Measurements from ENCODE around the gene PPP2R2B. TPM values are rescaled to one million over a fixed set of nuclear protein-coding genes. Genes with fewer than 3 reads are reported as not detected.

Gene PPP2R2B
- polyA plus RNA-seq, 1 donor from 2014 or later: 0.14 TPM

- no peaks in the 10 kb centered on the region for H3K4me1 Mint-ChIP-seq
Observed at GRCh38 chr5:146645342-146645741, 233.2 kb downstream of the PPP2R2B start.

GRCh38 chr5:146644831-146645230 lies 233.7 kb downstream of the PPP2R2B start:
- no peaks in the 10 kb centered on the region for H3K9me3 Mint-ChIP-seq
- no peak overlapping the region for H3K4me3 Mint-ChIP-seq
- H3K27ac Mint-ChIP-seq: no peak overlapping the region
- peaks cover 2% of the 10 kb centered on the region for H3K27me3 Mint-ChIP-seq
- H3K4me1 Mint-ChIP-seq: no peaks in the 10 kb centered on the region
- H3K36me3 Mint-ChIP-seq: no peaks in the 10 kb centered on the region

More at GRCh38 chr5:146645342-146645741, 233.2 kb downstream of the PPP2R2B start:
- H3K4me3 Mint-ChIP-seq: no peak overlapping the region
- H3K27ac Mint-ChIP-seq: no peak overlapping the region
- no peaks in the 10 kb centered on the region for H3K9me3 Mint-ChIP-seq
- peaks cover 2% of the 10 kb centered on the region for H3K27me3 Mint-ChIP-seq
- H3K36me3 Mint-ChIP-seq: no peaks in the 10 kb centered on the region

DNA sequence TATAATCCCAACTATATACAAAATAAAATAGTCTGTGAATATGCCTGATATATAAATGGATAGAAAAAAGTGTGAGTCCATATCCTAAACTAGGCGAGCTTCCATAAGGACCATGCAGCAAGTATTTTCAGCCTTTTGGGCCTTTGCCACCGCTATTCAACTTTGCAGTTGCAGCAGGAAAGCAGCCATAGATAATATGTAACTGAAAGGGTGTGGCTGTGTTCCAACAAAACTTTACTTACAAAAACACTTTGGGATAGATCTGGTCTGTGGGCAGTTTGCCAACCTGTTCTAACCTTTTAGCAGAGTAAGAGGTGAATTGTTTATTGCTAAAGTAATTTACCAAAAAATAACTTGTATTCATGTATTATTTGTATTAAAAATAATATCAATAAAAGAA lies 234.8 kb downstream of the PPP2R2B start:
- Mint-ChIP-seq H3K9me3 (no peaks in the 10 kb centered on the region), H3K4me3 (no peak overlapping the region), H3K27me3 (peaks cover 2% of the 10 kb centered on the region), H3K27ac (no peak overlapping the region), H3K4me1 (no peaks in the 10 kb centered on the region), H3K36me3 (no peaks in the 10 kb centered on the region)

GRCh38 chr5:146642410-146642809 lies 236.1 kb downstream of the PPP2R2B start:
- Mint-ChIP-seq H3K9me3 (no peaks in the 10 kb centered on the region), H3K4me3 (no peak overlapping the region), H3K27me3 (peaks cover 2% of the 10 kb centered on the region), H3K36me3 (no peaks in the 10 kb centered on the region), H3K27ac (no peak overlapping the region), H3K4me1 (no peaks in the 10 kb centered on the region)

- Mint-ChIP-seq H3K4me3 (no peak overlapping the region), H3K27me3 (peaks cover 2% of the 10 kb centered on the region), H3K9me3 (no peaks in the 10 kb centered on the region), H3K36me3 (no peaks in the 10 kb centered on the region), H3K4me1 (no peaks in the 10 kb centered on the region), H3K27ac (no peak overlapping the region)
Observed at GRCh38 chr5:146641941-146642340, 236.6 kb downstream of the PPP2R2B start.

GRCh38 chr5:146640285-146640896 lies 238.2 kb downstream of the PPP2R2B start:
- peaks cover 2% of the 10 kb centered on the region for H3K27me3 Mint-ChIP-seq
- no peaks in the 10 kb centered on the region for H3K4me1 Mint-ChIP-seq
- H3K36me3 Mint-ChIP-seq: no peaks in the 10 kb centered on the region
- no peak overlapping the region for H3K4me3 Mint-ChIP-seq
- H3K27ac Mint-ChIP-seq: no peak overlapping the region
- H3K9me3 Mint-ChIP-seq: no peaks in the 10 kb centered on the region

- no peak overlapping the region for H3K4me3 Mint-ChIP-seq
- no peak overlapping the region for H3K27ac Mint-ChIP-seq
- peaks cover 0 to 3% (median 0%) of the 10 kb centered on the region in 3 donors for H3K9me3 Mint-ChIP-seq
- peaks cover 6% of the 10 kb centered on the region for H3K27me3 Mint-ChIP-seq
- H3K36me3 Mint-ChIP-seq: no peaks in the 10 kb centered on the region
- no peaks in the 10 kb centered on the region for H3K4me1 Mint-ChIP-seq
Observed at GRCh38 chr5:146635443-146635842, 243.1 kb downstream of the PPP2R2B start.

DNA sequence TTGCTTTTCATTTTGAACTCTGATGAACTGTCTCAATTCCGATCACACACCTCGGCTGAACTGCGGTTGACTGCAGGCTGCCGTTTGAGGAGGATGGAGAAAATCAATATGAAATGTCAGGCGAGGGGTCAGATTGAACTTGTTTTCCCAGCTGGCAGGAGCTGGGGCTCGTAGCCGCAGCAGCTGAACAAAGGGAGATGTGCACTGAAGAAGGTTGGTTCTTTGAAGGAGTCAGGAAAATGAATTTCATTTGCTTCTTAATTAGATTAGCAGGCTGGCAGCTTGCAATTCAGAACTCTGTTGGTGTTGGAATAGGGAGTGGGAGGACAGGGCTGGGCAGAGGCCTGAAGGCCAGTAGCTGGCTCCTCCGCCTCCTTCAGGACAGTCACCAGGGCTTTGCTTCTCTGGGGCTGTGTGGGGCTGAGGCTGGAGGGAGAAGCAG lies 245.2 kb downstream of the PPP2R2B start:
- H3K27ac Mint-ChIP-seq: no peak overlapping the region

GRCh38 chr5:146632620-146633322 lies 245.8 kb downstream of the PPP2R2B start:
- peaks cover 6% of the 10 kb centered on the region for H3K27me3 Mint-ChIP-seq
- H3K36me3 Mint-ChIP-seq: peaks cover 1% of the 10 kb centered on the region
- H3K27ac Mint-ChIP-seq: no peak overlapping the region
- H3K4me1 Mint-ChIP-seq: no peaks in the 10 kb centered on the region
- H3K9me3 Mint-ChIP-seq: peaks cover 0 to 3% (median 0%) of the 10 kb centered on the region in 3 donors
- H3K4me3 Mint-ChIP-seq: no peak overlapping the region

More for the DNA sequence above, 245.2 kb downstream of the PPP2R2B start:
- Mint-ChIP-seq H3K27me3 (peaks cover 6% of the 10 kb centered on the region), H3K4me3 (no peak overlapping the region), H3K4me1 (no peaks in the 10 kb centered on the region), H3K9me3 (peaks cover 0 to 3% (median 0%) of the 10 kb centered on the region in 3 donors), H3K36me3 (peaks cover 1% of the 10 kb centered on the region)

DNA sequence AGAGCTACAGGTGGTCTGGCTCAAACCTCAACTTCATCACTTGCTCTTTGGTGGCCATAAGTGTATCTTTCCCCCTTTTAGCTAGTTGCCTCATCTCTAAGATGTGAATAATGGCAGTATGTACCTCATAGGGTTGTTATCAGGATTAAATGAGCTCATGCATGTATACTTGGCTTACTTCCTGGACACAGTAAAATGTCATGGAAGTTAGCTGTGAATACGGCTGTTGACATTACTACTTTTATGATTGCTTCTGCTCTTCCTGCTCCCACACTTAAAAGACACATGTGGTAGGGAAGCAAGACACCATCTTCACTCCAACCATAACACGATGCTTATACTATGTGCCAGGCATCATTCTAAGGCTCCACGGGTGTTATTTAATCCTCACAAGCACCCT lies 248.1 kb downstream of the PPP2R2B start:
- Mint-ChIP-seq H3K27ac (no peak overlapping the region), H3K4me1 (no peaks in the 10 kb centered on the region), H3K27me3 (peaks cover 6% of the 10 kb centered on the region), H3K9me3 (peaks cover 0 to 3% (median 0%) of the 10 kb centered on the region in 3 donors), H3K4me3 (no peak overlapping the region), H3K36me3 (peaks cover 1% of the 10 kb centered on the region)

GRCh38 chr5:146628950-146629349 lies 249.6 kb downstream of the PPP2R2B start:
- Mint-ChIP-seq H3K36me3 (peaks cover 1% of the 10 kb centered on the region), H3K27me3 (peaks cover 6% of the 10 kb centered on the region), H3K4me3 (no peak overlapping the region), H3K27ac (no peak overlapping the region), H3K9me3 (peaks cover 0 to 3% (median 0%) of the 10 kb centered on the region in 3 donors), H3K4me1 (no peaks in the 10 kb centered on the region)

GRCh38 chr5:146626936-146627335 lies 251.6 kb downstream of the PPP2R2B start:
- H3K4me1 Mint-ChIP-seq: no peaks in the 10 kb centered on the region
- no peak overlapping the region for H3K4me3 Mint-ChIP-seq
- peaks cover 1% of the 10 kb centered on the region for H3K36me3 Mint-ChIP-seq
- no peak overlapping the region for H3K27ac Mint-ChIP-seq
- no peaks in the 10 kb centered on the region for H3K27me3 Mint-ChIP-seq
- H3K9me3 Mint-ChIP-seq: no peaks in the 10 kb centered on the region

- H3K4me1 Mint-ChIP-seq: no peaks in the 10 kb centered on the region
- H3K27me3 Mint-ChIP-seq: no peaks in the 10 kb centered on the region
- H3K27ac Mint-ChIP-seq: no peak overlapping the region
- no peaks in the 10 kb centered on the region for H3K36me3 Mint-ChIP-seq
- no peak overlapping the region for H3K4me3 Mint-ChIP-seq
- H3K9me3 Mint-ChIP-seq: no peaks in the 10 kb centered on the region
Observed at GRCh38 chr5:146624179-146624578, 254.4 kb downstream of the PPP2R2B start.

DNA sequence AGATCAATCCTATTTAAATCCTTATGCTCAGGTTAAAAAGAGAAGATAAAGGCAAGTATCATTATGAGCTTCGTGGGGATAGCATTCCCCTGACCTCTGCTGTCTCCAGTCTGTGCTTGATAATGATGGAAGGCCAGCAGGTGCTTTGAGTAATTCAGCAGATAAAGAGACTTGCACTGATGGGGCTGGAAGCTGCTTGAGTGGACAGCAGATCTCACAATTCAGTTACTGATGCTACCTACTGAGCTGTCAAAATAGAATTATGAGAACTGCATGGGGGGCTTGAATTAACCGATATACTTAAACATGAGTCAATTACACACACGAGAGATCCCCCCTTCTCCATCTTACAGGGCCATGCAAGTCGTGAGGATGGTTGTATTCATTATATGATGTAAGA lies 254.9 kb downstream of the PPP2R2B start:
- Mint-ChIP-seq H3K27ac (no peak overlapping the region), H3K4me1 (no peaks in the 10 kb centered on the region), H3K9me3 (no peaks in the 10 kb centered on the region), H3K27me3 (no peaks in the 10 kb centered on the region), H3K36me3 (no peaks in the 10 kb centered on the region), H3K4me3 (no peak overlapping the region)

DNA sequence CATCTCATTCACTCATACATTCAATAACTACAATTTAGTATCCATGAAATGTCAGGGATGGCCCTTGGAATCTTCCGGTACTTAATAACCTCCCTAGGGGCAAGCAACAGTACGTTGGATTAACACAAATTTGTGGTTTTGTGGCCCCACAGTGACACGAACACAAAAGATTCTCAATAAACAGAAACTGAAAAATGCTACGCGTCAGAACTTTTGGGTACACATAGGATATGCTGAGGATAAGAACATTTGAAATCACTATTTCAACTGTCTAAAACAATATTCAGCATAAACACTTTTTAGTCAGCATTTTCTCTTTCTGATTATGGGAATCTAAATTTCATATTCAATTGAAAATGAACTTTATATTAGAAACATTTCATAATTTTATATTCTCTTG lies 255.5 kb downstream of the PPP2R2B start:
- Mint-ChIP-seq H3K36me3 (no peaks in the 10 kb centered on the region), H3K4me1 (no peaks in the 10 kb centered on the region), H3K27me3 (no peaks in the 10 kb centered on the region), H3K27ac (no peak overlapping the region), H3K9me3 (no peaks in the 10 kb centered on the region), H3K4me3 (no peak overlapping the region)

DNA sequence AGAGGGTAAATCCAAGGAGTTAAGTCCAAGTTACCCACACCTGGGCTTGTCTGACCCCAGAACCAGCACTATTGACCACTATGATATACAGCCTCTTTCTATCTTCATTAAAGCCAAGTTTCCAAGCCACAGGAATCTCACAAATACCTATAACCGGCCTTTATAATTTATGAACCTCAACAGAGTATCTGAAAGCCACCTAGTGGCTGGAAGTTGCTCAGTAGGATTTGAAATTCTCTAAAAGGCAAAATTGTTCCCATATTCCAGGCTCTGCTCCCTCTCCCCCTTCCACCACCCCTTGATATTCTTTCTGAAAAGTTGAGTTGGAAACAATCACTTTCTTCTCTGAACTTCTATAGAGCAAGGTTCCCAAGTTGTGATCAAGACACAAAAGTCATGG lies 256.2 kb downstream of the PPP2R2B start:
- Mint-ChIP-seq H3K27ac (no peak overlapping the region), H3K27me3 (no peaks in the 10 kb centered on the region), H3K4me3 (no peak overlapping the region), H3K9me3 (no peaks in the 10 kb centered on the region), H3K4me1 (no peaks in the 10 kb centered on the region), H3K36me3 (no peaks in the 10 kb centered on the region)

Measured in IgD-negative memory B cell (primary cell).